ENCODE results near the gene TRIM9.
"Not testable (repeated sequence)": the region's sequence is repeated elsewhere in the genome, so short reads cannot be mapped to it uniquely, and the experiment has no call there.

TRIM9 gene

DNA sequence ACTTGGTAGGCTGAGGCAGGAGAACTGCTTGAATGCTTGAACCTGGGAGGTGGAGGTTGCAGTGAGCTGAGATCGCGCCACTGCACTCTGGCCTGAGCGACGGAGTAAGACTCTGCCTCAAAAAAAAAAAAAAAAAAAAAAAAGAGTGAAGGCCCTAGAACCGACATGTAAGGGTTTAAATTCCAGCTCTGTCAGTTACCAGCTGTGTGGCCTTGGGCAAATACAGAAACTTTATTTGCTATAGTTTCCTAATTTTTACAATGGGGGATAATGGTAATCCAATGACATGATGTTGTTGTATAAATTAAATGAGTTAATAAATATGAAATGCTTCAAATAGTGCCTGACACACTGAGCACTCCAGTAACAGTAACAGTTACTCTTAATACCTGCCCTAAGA, 131.0 kb downstream of the TRIM9 start:
- ChIA-PET POLR2A (ENCODE audit: low non-redundant PET) (interaction anchor here (0.6 kb wide), 1 partner anchor 255 kb away, joined by 4 read pairs; no protein-coding TSS in a partner anchor), CTCF (no interaction called here)
- H3K27ac ChIP-seq, result no peak overlapping the region
- TF ChIP-seq, protein P1, sequence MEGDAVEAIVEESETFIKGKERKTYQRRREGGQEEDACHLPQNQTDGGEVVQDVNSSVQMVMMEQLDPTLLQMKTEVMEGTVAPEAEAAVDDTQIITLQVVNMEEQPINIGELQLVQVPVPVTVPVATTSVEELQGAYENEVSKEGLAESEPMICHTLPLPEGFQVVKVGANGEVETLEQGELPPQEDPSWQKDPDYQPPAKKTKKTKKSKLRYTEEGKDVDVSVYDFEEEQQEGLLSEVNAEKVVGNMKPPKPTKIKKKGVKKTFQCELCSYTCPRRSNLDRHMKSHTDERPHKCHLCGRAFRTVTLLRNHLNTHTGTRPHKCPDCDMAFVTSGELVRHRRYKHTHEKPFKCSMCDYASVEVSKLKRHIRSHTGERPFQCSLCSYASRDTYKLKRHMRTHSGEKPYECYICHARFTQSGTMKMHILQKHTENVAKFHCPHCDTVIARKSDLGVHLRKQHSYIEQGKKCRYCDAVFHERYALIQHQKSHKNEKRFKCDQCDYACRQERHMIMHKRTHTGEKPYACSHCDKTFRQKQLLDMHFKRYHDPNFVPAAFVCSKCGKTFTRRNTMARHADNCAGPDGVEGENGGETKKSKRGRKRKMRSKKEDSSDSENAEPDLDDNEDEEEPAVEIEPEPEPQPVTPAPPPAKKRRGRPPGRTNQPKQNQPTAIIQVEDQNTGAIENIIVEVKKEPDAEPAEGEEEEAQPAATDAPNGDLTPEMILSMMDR (conservative IDR thresholded peaks at IDR 0.05; ENCODE audit: low read depth), result no peak
- DNase-seq (ENCODE audit: low spot score), result no peak

DNA sequence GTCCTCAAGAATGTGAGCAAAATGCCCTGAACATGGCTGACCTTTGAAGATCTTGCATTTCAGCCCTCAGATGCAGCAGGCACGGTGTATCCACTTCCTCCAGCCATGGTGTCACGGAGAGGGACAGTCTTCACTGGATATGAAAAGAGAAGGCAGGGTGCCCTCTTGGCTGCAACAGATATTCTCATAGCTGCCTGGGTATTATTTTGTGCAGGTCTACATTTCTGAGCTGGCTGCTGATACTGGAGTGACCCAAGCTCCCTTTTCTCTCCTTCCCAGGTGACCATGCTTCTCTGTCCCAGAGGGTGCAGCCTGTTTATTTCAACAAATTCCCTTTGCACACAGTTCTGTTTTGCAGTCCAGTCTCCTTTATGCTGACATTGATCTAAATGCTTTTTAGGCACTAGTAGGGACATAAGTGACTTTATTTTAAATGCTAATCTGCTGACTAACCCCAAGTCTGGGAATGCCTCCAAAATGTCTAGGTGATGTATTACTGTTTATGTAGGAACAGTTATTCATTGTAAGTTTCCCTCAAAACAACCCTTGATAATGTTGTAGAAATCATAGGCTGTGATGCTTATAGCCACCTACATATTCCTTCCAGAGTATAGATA, 133.2 kb downstream of the TRIM9 start:
- CTCF ChIA-PET, result no interaction called here
- TF ChIP-seq, protein P1 (conservative IDR thresholded peaks at IDR 0.05; ENCODE audit: low read depth), result no peak
- POLR2A ChIA-PET (ENCODE audit: low non-redundant PET), result no interaction called here
- peak; percentile 28 for DNase-seq (ENCODE audit: low spot score)
- H3K27ac ChIP-seq, result peak overlapping the region; percentile 79

- TF ChIP-seq, protein P1 (conservative IDR thresholded peaks at IDR 0.05; ENCODE audit: low read depth), result no peak
- no peak for DNase-seq (ENCODE audit: low spot score)
- ChIA-PET CTCF (interaction anchor here (0.6 kb wide), 1 partner anchor 32 kb away, joined by 3 read pairs; no protein-coding TSS in a partner anchor), POLR2A (ENCODE audit: low non-redundant PET) (no interaction called here)
- peak overlapping the region; percentile 95 for H3K27ac ChIP-seq
These were observed 137.6 kb downstream of the TRIM9 start for GRCh38 chr14:50957296-50957695.

DNA sequence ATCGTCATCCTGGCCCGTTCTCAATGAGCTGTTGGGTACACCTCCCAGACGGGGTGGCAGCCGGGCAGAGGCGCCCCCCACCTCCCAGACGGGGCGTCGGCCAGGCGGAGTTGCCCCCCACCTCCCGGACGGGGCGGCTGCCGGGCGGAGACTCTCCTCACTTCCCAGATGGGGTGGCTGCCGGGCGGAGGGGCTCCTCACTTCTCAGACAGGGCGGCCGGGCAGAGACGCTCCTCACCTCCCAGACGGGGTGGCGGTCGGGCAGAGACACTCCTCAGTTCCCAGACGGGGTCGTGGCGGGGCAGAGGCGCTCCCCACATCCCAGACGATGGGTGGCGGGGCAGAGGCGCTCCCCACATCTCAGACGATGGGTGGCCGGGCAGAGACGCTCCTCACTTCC, 138.5 kb downstream of the TRIM9 start:
- H3K27ac ChIP-seq, result peak overlapping the region; percentile 95
- POLR2A ChIA-PET (ENCODE audit: low non-redundant PET); CTCF ChIA-PET; DNase-seq (ENCODE audit: low spot score): not testable (repeated sequence)

DNA sequence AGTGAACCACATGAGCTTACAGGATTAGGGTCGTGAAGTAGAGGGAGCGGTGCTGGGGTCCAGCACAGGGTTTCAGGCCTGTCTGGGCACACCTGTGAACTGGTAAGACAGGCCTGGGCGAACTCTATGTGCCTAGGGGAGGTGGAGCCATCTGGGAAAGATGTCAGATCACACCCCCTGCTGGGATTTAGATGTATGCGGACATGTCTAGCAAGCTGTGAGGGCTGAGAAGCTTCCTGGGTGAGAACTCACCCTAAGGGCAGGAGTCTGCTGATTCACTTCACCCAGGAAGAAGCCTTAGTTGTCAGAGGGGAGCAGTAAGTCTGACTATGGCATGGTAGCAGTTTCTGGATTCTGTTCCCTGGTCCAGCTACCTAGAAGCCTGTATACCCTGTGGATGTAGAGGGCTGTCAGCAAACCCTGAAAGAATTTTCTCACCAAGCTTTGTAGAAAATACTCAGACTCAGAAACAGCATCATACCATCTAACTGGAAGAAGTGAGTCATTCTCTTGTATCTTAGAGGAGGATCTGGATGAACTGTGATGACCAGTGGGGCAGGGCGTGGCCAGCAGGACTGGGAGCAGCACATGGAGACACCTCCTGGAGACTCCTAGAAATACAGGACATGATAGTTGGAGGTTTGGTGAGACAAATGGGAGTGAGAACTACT, 139.4 kb downstream of the TRIM9 start:
- ChIA-PET POLR2A (ENCODE audit: low non-redundant PET) (interaction anchor here (0.8 kb wide), 1 partner anchor 11 kb away, joined by 5 read pairs; the partner anchor contains the start of gene PYGL), CTCF (interaction anchor here (0.7 to 1.7 kb wide), 6 partner anchors 12 to 872 kb away, joined by 3 to 8 read pairs (median 4); partner anchors contain the start of gene PYGL)
- DNase-seq (ENCODE audit: low spot score), result peak; percentile 96
- peak overlapping the region; percentile 95 for H3K27ac ChIP-seq
- TF ChIP-seq, protein P1 (conservative IDR thresholded peaks at IDR 0.05; ENCODE audit: low read depth), result peak; percentile 44

GRCh38 chr14:50954811-50955372, 140.0 kb downstream of the TRIM9 start:
- ChIA-PET POLR2A (ENCODE audit: low non-redundant PET) (interaction anchor here (0.8 kb wide), 1 partner anchor 10 kb away, joined by 5 read pairs; the partner anchor contains the start of gene PYGL), CTCF (interaction anchor here (0.7 to 1.7 kb wide), 5 partner anchors 11 to 84 kb away, joined by 3 to 8 read pairs (median 4); partner anchors contain the start of gene PYGL)
- TF ChIP-seq, protein P1 (conservative IDR thresholded peaks at IDR 0.05; ENCODE audit: low read depth), result peak; percentile 71
- peak overlapping the region; percentile 95 for H3K27ac ChIP-seq
- peak; percentile 59 for DNase-seq (ENCODE audit: low spot score)

All from RWPE1 (cell line).